Tibial nerve (tissue), 4 donors: Measurements from ENCODE around the gene TMEM232.

Experiments used
- EP300 ChIP-seq, 2 donors: sonication (generic); formaldehyde crosslinking; IDR thresholded peaks; one replicate each; pipeline ENCODE4 v1.6.1; 2017; ENCODE audit warnings: antibody characterized with exemption in 2 of 2, mild to moderate bottlenecking in 1 of 2
- POLR2A ChIP-seq, 2 donors: fragments of 450-650 bp; IDR thresholded peaks; one replicate each; pipeline ENCODE4 v1.6.1; 2017; ENCODE audit warnings: antibody characterized with exemption in 2 of 2, mild to moderate bottlenecking in 2 of 2, moderate library complexity in 2 of 2
- TF ChIP-seq, protein P1 (sequence below), 5 experiments: fragments of 200-600 bp in 3 of 5; fragments of 450-650 bp in 2 of 5; sonication (generic) in 3 of 5; IDR thresholded peaks; one replicate each; pipeline ENCODE4 v1.5.1; 2016 to 2019; ENCODE audit warnings: antibody characterized with exemption in 5 of 5, mild to moderate bottlenecking in 3 of 5, moderate library complexity in 2 of 5

DNA sequence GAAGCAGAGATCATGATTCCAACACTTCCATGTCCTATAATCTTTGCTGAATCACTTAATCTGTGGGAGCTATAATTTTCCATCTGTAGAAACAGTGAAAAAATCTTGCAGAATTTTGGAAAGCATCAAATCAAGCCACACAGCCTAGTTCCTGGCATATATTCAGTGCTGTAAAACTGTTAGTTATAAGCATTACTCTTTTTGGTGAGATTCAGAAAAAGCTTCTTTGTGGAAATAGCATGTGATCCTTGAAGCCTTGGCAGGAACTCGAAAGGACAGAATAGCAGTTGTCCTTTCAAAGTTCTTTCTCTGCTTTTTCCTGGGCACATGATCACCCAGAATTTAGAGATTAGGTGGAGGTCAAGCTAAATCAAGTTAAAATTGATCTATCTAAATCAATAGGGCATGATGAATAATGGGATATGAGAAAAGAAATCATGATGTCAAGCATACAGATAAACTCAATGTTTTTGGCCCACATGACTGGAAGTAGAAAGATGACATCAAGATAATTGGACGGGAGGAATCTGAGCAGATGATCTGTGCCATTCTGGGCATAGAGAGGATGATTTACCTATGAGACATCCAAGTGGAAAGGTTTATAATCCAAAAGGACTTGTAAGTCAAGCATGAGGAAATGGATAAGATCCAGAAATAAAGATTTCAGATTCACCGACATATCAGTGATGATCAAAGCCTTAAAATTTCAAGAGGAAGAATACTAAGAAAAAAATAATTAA lies 73.1 kb downstream of the TMEM232 start:
- TF ChIP-seq, protein P1, sequence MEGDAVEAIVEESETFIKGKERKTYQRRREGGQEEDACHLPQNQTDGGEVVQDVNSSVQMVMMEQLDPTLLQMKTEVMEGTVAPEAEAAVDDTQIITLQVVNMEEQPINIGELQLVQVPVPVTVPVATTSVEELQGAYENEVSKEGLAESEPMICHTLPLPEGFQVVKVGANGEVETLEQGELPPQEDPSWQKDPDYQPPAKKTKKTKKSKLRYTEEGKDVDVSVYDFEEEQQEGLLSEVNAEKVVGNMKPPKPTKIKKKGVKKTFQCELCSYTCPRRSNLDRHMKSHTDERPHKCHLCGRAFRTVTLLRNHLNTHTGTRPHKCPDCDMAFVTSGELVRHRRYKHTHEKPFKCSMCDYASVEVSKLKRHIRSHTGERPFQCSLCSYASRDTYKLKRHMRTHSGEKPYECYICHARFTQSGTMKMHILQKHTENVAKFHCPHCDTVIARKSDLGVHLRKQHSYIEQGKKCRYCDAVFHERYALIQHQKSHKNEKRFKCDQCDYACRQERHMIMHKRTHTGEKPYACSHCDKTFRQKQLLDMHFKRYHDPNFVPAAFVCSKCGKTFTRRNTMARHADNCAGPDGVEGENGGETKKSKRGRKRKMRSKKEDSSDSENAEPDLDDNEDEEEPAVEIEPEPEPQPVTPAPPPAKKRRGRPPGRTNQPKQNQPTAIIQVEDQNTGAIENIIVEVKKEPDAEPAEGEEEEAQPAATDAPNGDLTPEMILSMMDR (IDR thresholded peaks at IDR 0.05): no peak
- TF ChIP-seq EP300 (IDR thresholded peaks at IDR 0.05) (no peak), POLR2A (IDR thresholded peaks at IDR 0.05) (no peak)
